KOPT-K1 (cell line): ENCODE measurements around the gene POU4F2.
"Not testable (repeated sequence)": the region's sequence is repeated elsewhere in the genome, so short reads cannot be mapped to it uniquely, and the experiment has no call there.

ENCODE experiments used
- H3K27ac ChIP-seq: fragments of 200-600 bp; sonication (generic); 2 replicates; pipeline ENCODE4 v1.5.1; 2016; ENCODE audit warnings: antibody characterized with exemption, mild to moderate bottlenecking, low read depth, low read length; ENCODE audit not compliant: poor library complexity, severe bottlenecking
- H3K36me3 ChIP-seq: fragments of 200-600 bp; sonication (generic); 2 replicates; pipeline ENCODE4 v1.5.1; 2017; ENCODE audit warnings: antibody characterized with exemption, mild to moderate bottlenecking, low read length, moderate library complexity; ENCODE audit not compliant: insufficient read depth
- H3K9me3 ChIP-seq: fragments of 200-600 bp; sonication (generic); 2 replicates; pipeline ENCODE4 v1.5.1; 2017; ENCODE audit warnings: antibody characterized with exemption, low read length, mild to moderate bottlenecking; ENCODE audit not compliant: insufficient read depth, poor library complexity, severe bottlenecking

The POU4F2 gene

DNA sequence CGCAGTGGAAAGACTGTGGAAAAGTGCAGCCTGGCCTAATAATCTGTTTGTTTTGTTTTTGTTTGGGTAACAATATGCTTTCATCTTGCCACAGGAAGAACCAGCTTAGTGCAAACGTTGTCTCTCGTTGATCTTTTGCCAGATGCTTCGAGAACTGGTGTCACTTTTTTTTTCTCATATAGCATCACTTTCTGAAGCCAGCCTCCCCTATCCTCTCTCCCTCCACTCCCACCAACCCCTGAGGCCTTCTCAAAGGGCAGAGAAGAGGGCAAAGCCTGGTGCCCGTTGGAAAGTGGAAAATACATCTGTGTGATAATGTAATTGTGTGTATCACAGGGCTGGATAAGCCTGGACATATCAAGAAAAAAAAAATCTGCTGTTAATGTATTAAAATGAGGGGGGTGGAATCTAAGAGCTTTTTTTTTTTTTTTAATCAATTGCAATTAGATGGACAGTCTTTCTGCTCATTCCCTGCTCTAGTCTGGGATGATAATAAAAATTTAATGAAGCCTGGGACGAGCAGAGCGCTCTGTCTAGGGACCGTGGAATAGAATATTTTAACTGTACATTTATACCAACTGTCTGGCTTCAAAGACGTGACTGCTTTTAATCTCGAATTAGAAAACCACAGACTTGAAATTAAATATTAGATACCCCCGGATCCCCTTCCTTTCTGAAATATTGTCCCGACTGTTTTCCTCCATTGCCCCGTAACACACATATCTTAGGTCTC is 8.1 kb downstream of the POU4F2 start:
- Histone ChIP-seq H3K36me3 (no peaks in the 10 kb centered on the region), H3K27ac (no peak overlapping the region), H3K9me3 (peaks cover 5% of the 10 kb centered on the region)

DNA sequence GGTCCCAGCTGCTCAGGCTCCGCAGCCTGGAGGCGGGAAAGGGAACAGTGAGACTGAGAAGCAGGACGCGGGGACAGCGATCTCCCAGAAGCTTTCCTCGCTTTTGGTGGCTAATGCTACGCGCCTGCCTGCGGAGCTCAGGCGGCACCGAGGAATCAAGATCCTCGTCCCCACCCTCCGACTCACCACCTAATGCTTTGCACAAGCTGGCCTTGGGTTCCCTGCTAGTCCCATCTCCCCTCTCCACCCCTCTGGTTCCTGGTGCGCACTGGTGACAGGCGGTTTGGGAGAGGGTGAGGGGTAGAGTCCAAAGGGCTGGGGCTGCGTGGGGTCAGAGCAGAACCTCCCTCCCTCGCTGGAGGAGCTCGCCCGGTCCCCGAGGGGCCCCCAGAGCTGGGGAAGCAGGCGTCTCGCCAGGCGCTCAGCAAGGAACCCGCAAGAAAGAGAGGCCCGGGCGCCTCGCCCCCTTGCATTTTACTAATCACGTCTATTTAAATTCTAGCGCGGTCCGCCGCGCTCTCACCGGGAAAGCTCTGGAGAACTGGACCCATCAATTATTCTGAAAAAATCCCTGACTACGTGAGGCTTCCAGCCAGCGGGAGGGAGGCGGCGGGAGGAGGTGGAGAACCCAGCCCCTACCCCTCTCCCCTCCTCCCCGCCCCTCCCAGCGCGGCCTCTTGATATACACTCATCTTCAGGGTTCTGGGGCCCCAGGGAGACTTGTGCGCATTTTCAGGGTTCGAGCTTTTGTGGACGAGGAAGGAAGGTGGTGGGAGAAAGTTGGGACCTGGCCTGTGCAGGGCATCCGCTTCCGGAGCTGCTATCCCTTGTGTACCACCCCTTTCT is 9.1 kb downstream of the POU4F2 start:
- no peaks in the 10 kb centered on the region for H3K36me3 ChIP-seq
- H3K27ac ChIP-seq = no peak overlapping the region
- H3K9me3 ChIP-seq = peaks cover 5% of the 10 kb centered on the region

DNA sequence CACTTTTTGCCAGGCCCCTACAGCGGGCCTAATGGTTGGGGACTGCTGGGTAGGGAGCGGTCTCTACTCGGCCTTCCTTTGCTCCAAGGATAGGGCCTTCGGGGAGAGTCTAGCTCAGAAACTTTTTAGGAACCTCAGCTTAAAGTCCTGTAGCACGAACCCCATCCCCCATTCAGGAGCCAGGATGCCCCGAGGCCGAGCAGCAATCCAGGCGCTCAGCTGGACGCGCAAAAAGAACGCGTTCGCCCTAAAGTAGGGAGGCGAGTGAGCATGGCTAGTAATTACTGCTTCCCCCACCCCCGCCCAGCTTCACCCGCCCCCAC is 9.7 kb downstream of the POU4F2 start:
- no peak overlapping the region for H3K27ac ChIP-seq
- no peaks in the 10 kb centered on the region for H3K36me3 ChIP-seq
- H3K9me3 ChIP-seq = peaks cover 5% of the 10 kb centered on the region

DNA sequence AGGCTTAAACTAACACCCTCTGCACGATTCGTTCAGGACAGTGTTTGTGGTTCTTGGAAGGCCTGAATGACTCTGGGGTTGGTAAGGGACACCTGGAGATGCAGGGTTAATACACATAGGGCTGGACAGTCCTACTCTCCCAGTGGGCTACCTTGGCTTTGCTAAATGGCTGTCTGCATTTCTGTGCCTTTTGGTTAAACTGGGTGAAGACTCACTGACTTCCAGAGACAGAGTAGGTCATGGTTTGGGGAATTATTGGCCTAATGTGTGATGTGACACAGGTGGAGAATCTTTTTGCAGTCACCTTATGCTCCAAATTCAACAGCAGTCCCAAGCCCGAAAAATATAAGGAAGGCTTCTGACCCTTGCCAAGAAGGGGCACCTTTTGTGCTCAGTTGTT is 10.5 kb downstream of the POU4F2 start:
- no peaks in the 10 kb centered on the region for H3K36me3 ChIP-seq
- peaks cover 5% of the 10 kb centered on the region for H3K9me3 ChIP-seq
- H3K27ac ChIP-seq = no peak overlapping the region

DNA sequence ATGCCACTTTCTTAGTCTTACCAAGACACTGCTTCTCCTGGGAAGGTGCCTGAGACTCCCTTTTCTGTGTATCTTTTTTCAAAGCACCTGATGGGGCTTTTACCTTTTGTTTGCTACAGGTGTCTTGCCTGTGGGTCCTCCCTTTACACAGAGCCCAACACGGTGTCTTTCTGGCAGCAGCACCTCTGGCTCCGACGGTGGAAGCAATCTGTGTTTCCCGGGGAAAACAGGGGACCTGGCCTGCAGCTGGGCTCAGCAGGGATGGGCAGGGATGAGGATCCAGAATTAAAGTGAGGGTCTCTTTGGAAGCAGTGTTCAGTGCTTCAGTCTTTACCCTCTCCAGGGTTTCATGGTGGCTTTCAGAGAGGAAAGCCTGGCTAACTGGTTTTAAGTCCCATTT is 11.3 kb downstream of the POU4F2 start:
- no peaks in the 10 kb centered on the region for H3K36me3 ChIP-seq
- H3K9me3 ChIP-seq = peaks cover 5% of the 10 kb centered on the region
- no peak overlapping the region for H3K27ac ChIP-seq

DNA sequence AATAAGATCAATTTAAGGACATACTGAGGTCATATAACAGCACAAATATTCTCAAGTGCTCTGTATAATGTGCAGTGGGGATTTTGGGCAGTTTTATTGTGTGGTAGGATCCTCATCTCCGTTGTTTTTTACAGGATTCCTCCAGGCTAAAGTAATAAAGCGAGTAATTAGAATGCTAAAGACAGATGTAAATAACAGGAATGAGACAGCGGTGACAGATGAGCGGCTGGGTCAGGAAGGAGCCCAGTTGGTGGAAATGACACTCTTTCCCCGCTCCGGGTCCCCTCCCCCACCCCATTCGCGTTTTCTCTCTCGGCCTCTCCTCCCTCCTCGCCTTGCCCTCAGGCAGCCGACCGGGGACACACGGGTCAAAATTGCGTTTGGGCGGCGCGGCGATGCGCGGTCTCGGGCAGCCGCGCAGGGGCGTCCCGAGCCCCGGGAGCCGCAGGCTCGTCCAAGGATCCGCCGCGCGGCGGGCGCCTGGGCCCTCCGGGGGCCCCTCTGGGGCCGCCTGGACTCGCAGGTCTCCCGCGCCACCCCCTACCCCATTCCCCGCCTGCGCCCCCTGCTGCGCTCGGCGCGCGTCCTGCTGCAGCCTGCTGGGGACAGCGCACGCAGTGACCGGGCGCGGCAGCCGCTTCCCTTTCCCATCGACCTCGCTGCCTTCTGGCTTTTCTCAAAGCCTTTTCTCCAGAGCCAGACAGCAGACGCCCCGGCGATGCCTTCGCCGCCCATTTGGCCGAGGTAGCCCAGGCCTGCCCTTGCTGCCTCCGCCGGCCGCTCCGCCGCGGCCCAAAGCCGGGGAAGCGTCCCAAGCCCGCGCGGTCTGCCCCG is 16.2 kb downstream of the POU4F2 start:
- H3K36me3 ChIP-seq = no peaks in the 10 kb centered on the region
- peaks cover 1% of the 10 kb centered on the region for H3K9me3 ChIP-seq
- H3K27ac ChIP-seq = no peak overlapping the region

DNA sequence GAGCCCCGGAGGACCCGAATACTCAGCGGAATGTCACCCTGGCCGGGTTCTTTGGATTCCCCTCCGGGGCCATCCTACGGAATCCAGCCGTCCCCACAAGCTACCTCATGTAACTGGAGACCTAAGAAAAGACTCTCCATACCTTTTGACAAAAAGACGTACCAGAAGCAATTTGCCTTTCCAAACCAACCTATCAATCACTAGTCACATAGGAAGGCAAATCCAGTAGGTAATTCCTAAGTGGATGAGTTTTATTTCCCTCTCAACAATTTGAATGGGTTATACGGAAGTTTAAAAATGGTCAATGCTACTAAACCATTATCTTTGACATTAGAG is 16.8 kb downstream of the POU4F2 start:
- no peaks in the 10 kb centered on the region for H3K36me3 ChIP-seq
- H3K9me3 ChIP-seq = no peaks in the 10 kb centered on the region
- no peak overlapping the region for H3K27ac ChIP-seq

DNA sequence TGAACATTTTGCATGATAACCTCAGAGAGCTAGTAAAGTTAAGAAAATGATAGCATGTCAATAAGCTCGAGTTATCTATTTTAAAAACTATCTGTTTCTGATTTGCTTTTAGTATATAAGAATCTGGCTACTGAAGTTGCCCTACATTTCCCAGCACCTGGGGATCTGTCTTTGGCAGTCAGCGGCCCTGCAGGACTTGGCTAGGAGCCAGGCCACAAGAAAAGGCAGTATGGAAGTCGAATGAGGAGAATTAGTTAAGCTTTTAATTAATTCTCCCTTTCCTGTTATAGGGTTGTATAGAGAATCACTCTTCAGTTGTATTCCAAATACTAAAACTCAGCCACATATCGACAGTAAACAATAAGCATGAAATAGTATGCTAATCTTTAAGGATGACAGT is 22.7 kb downstream of the POU4F2 start:
- Histone ChIP-seq H3K36me3 (no peaks in the 10 kb centered on the region), H3K9me3 (no peaks in the 10 kb centered on the region), H3K27ac (no peak overlapping the region)

DNA sequence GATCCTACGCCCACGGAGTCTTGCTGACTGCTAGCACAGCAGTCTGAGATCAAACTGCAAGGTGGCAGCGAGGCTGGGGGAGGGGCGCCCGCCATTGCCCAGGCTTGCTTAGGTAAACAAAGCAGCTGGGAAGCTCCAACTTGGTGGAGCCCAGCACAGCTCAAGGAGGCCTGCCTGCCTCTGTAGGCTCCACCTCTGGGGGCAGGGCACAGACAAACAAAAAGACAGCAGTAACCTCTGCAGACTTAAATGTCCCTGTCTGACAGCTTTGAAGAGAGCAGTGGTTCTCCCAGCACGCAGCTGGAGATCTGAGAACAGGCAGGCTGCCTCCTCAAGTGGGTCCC is 25.2 kb downstream of the POU4F2 start:
- H3K36me3 ChIP-seq, H3K9me3 ChIP-seq, H3K27ac ChIP-seq: not testable (repeated sequence)

DNA sequence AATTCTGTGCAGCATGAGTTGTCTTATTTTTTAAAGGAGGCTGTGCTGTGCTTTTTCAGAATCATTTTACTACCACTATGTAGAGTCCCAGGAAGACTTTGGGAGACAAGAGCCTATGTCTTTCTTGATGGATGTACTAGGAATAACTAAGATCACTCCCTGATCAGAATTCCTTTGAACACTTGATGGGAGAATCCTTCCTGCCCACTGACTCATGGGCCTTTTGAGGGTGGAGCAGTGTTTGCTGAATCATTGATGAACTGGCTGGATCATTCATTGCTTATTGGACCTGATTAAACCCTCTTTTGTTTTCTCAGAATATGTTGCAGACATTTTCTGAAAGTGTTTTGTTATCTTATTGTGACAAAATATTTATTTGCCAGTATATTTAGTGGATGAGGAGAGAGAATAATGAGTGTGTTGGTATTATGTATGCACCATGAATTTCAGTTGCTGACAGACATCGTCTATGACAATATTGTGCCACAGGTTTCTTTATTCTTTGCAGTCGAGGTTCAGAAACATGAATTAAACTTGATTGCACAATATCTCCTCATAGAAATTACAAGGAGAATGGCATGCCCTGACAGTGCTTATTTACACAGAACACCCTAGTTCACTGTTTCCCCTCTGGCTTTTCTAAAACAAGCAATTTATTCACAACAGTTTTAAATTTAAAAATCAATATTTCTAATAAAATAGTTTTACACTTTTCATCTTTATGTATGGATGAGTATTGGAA is 36.3 kb downstream of the POU4F2 start:
- no peak overlapping the region for H3K27ac ChIP-seq
- H3K9me3 ChIP-seq = no peaks in the 10 kb centered on the region
- no peaks in the 10 kb centered on the region for H3K36me3 ChIP-seq
